Lower leg skin (tissue), 4 donors: Measurements from ENCODE around the gene POLR2H. TPM values are rescaled to one million over a fixed set of nuclear protein-coding genes. Genes with fewer than 3 reads are reported as not detected.

Experiments used
- DNase-seq, 2 donors: peaks; one replicate each; pipeline ENCODE4 v3.0.0-alpha.2; 2019; ENCODE audit warnings: low spot score in 2 of 2
- H3K4me3 ChIP-seq: fragments of 200-600 bp; sonication (generic); 2 replicates; pipeline ENCODE4 v1.5.1; 2017; ENCODE audit warnings: mild to moderate bottlenecking, low read depth; ENCODE audit not compliant: poor library complexity, severe bottlenecking
- CTCF ChIP-seq, 3 donors: fragments of 450-650 bp; IDR thresholded peaks; one replicate each; pipeline ENCODE4 v1.5.1; 2016; ENCODE audit warnings: antibody characterized with exemption in 3 of 3, mild to moderate bottlenecking in 3 of 3, moderate library complexity in 2 of 3
- POLR2A ChIP-seq, 2 donors: fragments of 450-650 bp; IDR thresholded peaks; one replicate each; pipeline ENCODE4 v1.6.1; 2016 to 2017; ENCODE audit warnings: antibody characterized with exemption in 2 of 2, mild to moderate bottlenecking in 1 of 2, moderate library complexity in 1 of 2
- WGBS, 2 donors: methylation state at CpG; one replicate each; pipeline ENCODE4 v1.1.5; 2018; 5-methylcytosine and 5-hydroxymethylcytosine counted together
- intact Hi-C: fragments of 100-400 bp; cut with DNase I; formaldehyde crosslinking; loops from one replicate; pipeline ENCODE4 v1.15.0; 2023; ENCODE audit warnings: low total_unique reads
- total RNA-seq, 4 donors: library from RNA; depleted of rRNA; stranded (reverse); fragments of >200 nt; gene quantifications; one replicate each; pipeline ENCODE4 v1.1.0, GENCODE V29; 2016

The POLR2H gene
- total RNA-seq, 4 donors from 2014 or later, result 54.7 to 95.9 (median 66.8) TPM

GRCh38 chr3:184379358-184380184 lies 18.1 kb downstream of the POLR2H start, which contains the start of gene CHRD:
CHRD (plus strand) TSS chr3:184380054; CDS start chr3:184380319, 265 bp downstream.
- TF ChIP-seq CTCF (IDR thresholded peaks at IDR 0.05), result no peak
- H3K4me3 ChIP-seq, result peak within 1 kb of the TSS; percentile 36
- intact Hi-C loops, result no loop called here
- no peak for DNase-seq
- 34% methylated on average over 14 to 19 of the region's 71 CpGs for WGBS, 2 donors

DNA sequence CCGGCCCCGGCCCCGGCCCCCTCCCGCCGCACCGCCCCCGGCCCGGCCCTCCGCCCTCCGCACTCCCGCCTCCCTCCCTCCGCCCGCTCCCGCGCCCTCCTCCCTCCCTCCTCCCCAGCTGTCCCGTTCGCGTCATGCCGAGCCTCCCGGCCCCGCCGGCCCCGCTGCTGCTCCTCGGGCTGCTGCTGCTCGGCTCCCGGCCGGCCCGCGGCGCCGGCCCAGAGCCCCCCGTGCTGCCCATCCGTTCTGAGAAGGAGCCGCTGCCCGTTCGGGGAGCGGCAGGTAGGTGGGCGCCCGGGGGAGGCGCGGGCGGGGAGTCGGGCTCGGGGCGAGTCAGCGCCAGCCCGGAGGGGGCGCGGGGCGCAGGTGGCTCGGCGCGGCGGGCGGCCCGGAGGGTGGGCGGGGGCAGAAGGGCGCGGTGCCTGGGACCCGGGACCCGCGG lies 18.7 kb downstream of the POLR2H start:
- 0% methylated on average over 4 to 31 of the region's 62 CpGs for WGBS, 2 donors
- no peak for TF ChIP-seq CTCF (IDR thresholded peaks at IDR 0.05)
- no peak for TF ChIP-seq POLR2A (IDR thresholded peaks at IDR 0.05)
- intact Hi-C loops, result no loop called here
- peak overlapping the region; percentile 36 for H3K4me3 ChIP-seq
- peak; percentile 48 to 94 for DNase-seq

- no peak for TF ChIP-seq POLR2A (IDR thresholded peaks at IDR 0.05)
- no peak for TF ChIP-seq CTCF (IDR thresholded peaks at IDR 0.05)
- H3K4me3 ChIP-seq, result peak overlapping the region; percentile 36
- intact Hi-C loops, result no loop called here
- DNase-seq, result no peak
- 1% methylated on average over 28 to 34 of the region's 42 CpGs for WGBS, 2 donors
These were observed 19.2 kb downstream of the POLR2H start for GRCh38 chr3:184380627-184381260.

- no peak for DNase-seq
- H3K4me3 ChIP-seq, result no peak overlapping the region
- WGBS, 2 donors, result 24 to 47% methylated on average over 25 to 27 of the region's 55 CpGs
These were observed 20.0 kb downstream of the POLR2H start for GRCh38 chr3:184381261-184382224.

More at GRCh38 chr3:184381261-184382224, 20.0 kb downstream of the POLR2H start:
- intact Hi-C loops, result no loop called here
- TF ChIP-seq CTCF (IDR thresholded peaks at IDR 0.05) (no peak), POLR2A (IDR thresholded peaks at IDR 0.05) (no peak)
